HG03521 (cell line): ENCODE results near the gene ZNF497.
"Not testable (repeated sequence)": the region's sequence is repeated elsewhere in the genome, so short reads cannot be mapped to it uniquely, and the experiment has no call there.

ENCODE experiments used
- ATAC-seq: cut with Tn5 transposase; IDR thresholded peaks from one replicate; pipeline ENCODE4 v1.9.1; 2021; ENCODE audit warnings: mild to moderate bottlenecking, moderate library complexity; ENCODE audit not compliant: unreplicated experiment

Gene ZNF497

GRCh38 chr19:58350871-58351557, 11.5 kb downstream of the ZNF497 start:
- ATAC-seq, result no peak

DNA sequence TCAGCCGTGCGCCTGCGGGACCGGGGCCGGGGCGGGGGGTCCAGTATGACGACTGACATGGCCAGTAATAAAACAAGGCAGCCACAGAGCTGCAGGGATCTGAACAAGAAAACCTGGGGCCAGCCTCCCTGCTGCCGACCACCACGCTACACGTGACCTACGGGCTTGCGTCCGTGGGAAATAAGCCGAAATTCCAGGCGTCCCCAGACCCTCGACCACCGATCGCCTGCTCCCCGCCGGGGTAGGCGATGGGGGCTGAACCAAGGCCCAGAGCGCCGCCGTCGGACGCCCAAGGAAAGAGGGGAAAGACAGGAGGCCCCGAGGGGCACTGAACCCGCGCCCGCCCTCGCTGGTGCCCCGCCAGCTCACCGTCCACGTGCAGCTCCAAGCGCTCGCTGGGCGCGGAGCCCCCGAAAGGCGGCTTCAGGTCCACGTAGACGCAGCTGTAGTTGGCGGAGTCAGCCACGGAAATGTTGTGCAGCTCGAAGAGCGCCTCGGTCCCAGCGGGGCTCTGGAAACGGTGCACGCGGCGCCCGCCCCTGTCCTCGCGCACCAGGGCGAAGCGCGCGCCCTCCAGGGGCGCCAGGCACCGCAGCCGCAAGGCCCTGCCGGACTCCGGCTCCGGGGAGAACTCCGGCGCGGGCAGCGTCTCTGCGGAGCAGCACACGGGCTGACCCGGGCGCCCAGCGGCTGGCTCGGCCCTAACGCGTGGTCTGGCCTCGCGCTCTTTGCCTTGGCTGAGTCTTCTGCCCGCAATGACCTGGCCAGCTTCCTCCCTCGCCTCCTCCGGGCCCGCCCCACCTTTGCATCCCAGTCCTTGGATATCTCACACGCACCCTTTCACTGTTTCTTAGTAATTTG, 12.3 kb downstream of the ZNF497 start:
- ATAC-seq, result no peak

- no peak for ATAC-seq
These were observed 13.0 kb downstream of the ZNF497 start for GRCh38 chr19:58349590-58349989.

GRCh38 chr19:58348080-58348479, 14.5 kb downstream of the ZNF497 start:
- ATAC-seq, result not testable (repeated sequence)

DNA sequence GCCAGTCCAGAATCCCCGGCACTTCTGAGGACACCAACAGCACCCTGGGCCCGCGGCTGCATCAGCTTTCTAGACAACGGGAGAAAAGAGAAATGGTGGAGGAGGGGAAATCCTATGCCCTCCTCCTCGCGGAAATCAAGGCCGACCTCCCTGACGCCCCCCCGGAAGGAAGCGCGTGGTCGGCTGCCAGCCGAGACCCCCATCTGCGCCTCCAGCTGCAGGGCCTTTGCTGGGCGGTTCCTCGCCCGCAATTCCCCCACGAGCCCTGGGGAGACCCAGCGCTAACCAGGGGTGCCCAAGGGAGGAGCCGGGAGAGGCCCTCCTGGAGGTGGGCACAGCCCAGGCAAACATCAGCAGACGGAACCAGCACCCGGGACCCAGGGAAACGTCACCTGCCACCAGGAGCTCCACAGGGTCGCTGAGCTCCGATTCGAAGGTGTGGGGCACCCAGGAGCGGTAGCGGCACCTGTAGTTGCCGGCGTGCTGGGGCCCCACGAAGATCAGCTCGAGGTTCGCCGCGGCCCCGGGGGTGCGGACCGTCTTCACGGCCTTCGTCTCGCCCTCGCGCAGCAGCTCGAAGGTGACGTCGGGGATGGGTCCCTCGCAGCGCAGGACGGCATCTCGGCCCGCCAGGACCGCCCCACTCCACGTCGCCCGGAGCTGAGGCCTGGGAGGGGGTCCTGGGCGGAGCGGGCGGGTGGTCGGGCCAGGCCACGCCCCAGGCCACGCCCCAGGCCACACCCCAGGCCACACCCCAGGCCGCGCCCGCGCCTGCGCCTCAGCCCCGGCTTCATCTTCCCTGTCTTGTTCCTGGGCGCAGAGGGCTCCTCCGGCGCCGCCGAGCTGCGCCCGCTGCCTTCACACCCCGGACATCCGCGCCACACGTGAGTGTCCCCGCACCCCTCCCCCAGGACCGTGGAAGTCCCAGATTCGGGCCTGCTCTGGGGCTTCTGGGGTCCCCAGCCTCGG, 15.3 kb downstream of the ZNF497 start:
- ATAC-seq, result peak; percentile 93

- no peak for ATAC-seq
These were observed 17.0 kb downstream of the ZNF497 start for GRCh38 chr19:58345558-58345957.

- ATAC-seq, result no peak
These were observed 23.6 kb downstream of the ZNF497 start for GRCh38 chr19:58338825-58339558.

DNA sequence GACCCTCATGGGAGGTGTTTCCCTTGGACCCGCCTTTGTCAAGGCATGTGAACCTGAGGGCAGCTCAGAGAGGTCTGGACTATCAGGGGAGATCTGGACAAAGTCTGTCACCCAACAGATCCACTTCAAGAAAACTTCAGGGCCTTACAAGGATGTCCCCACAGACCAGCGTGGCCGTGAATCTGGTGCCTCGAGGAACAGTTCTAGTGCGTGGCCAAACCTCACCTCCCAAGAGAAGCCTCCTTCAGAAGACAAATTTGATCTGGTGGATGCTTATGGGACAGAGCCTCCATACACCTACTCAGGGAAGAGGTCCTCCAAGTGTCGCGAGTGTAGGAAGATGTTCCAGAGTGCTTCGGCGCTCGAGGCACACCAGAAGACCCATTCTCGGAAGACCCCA, 24.2 kb downstream of the ZNF497 start:
- no peak for ATAC-seq

- ATAC-seq, result no peak
These were observed 25.7 kb downstream of the ZNF497 start for GRCh38 chr19:58336820-58337219.

- ATAC-seq, result no peak
These were observed 26.3 kb downstream of the ZNF497 start for GRCh38 chr19:58336216-58336615.

DNA sequence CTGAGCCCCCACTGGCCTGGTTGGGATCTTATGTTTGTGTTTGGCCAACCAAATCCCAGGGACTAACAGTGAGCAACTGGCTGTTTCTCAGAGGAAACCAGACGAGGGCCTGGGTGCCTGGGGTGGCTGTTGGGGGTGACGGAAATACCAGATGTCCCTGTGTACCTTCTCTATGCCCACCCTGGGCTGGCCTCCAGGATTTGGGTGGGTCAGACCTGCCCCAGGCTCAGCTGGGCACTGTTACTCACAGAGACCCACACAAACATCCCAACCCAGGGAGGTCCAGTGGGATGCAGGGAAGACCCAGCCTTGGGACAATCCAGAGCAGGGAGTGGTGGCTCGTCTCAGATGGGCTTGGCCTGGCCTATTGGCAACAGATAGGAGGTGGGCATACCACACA, 26.9 kb downstream of the ZNF497 start:
- no peak for ATAC-seq

DNA sequence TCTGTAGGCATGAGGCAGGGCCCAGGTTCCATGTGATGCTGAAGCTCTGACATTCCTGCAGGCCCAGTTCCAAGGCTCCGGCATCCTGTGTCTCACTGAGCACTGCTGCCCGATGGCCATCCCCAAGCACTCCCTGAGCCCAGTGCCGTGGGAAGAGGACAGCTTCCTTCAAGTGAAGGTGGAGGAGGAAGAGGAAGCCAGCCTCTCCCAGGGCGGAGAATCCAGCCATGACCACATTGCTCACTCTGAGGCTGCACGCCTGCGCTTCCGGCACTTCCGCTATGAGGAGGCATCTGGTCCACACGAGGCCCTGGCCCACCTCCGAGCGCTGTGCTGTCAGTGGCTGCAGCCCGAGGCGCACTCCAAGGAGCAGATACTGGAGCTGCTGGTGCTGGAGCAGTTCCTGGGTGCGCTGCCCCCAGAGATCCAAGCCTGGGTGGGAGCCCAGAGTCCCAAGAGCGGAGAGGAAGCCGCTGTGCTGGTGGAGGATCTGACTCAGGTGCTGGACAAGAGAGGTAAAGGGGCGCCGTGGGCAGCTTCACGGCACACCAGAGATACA, 27.8 kb downstream of the ZNF497 start:
- no peak for ATAC-seq

GRCh38 chr19:58332697-58333096, 29.9 kb downstream of the ZNF497 start:
- no peak for ATAC-seq

GRCh38 chr19:58330458-58330857, 32.1 kb downstream of the ZNF497 start:
- ATAC-seq, result no peak

DNA sequence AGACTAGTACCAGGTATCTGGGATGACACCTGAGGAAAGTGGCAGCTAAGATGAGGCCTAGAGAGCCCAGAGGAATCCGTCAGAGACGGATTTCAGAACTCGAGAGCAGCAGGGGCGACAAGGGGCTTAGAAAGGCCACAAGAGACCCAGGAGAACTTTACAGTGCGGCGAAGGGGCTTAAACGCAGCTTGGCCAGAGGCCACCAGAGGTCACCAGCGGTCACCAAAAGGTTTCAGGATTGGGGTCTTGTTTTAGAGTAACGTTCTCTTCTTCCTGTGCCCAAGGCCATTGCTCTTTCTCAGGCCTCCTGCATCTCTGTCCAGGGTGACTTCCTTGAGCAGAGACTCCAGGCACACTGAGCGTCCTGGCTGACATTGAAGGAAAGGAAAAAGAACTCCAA, 33.6 kb downstream of the ZNF497 start:
- no peak for ATAC-seq

- ATAC-seq, result peak; percentile 78
These were observed 35.4 kb downstream of the ZNF497 start, which contains the start of gene ZSCAN22 for GRCh38 chr19:58326914-58327726. ZSCAN22 (plus strand) TSS chr19:58326994; CDS start chr19:58334803, 7,809 bp downstream.

GRCh38 chr19:58326501-58326913, 36.0 kb downstream of the ZNF497 start:
- ATAC-seq, result no peak

DNA sequence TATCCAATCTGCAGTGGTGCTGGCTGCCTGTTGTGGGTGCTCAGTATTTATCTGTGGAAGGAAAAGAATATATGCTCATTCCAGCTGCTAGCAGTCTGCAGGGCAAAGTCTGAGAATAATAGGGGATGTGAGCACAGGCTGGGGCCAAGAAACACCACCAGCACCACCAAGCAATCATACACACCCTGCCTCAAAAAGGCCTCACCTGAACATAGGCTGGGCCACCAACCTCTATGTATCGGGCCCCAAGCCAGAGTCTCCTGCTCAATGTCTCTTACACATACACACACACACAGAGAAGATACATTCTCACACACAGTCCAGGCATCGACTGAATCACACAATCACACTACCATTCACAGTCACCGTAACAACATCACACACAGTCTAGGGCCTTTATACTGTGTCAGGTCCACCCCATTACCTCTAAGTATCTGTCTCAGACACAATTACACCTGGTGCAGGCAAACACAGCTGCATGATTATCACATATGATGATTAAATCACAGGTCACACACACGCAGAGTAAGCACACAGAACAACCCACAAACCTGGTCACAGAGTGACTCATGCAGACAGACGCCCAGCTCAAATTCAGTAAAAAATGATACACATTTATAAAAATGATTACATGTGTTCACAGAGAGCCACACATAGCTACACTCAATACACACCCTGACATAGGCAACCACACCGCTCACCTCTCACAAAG, 37.1 kb downstream of the ZNF497 start:
- no peak for ATAC-seq
